ENCODE data around the gene XXYLT1. TPM values are rescaled to one million over a fixed set of nuclear protein-coding genes. Genes with fewer than 3 reads are reported as not detected.

XXYLT1 gene
- polyA plus RNA-seq, 2 of the 4 experiments (the other 2 are of a cell fraction) = 11.9 to 12.0 TPM

- ChIA-PET CTCF (interaction anchor here (0.6 to 8.3 kb wide), 2 partner anchors 52 to 246 kb away, joined by 5 to 186 read pairs; no protein-coding TSS in a partner anchor), POLR2A (interaction anchor here (1.5 kb wide), 1 partner anchor 269 kb away, joined by 4 read pairs; the partner anchor contains the start of gene PPP1R2)
- Histone ChIP-seq H3K4me3 (no peak overlapping the region), H3K4me2 (no peak overlapping the region), H3K4me1 (peaks cover 9% of the 10 kb centered on the region), H3K9me3 (no peaks in the 10 kb centered on the region), H3K27ac (no peak overlapping the region)
- ATAC-seq (no peak), FAIRE-seq (no peak), DNase-seq (ENCODE audit: low read depth in 1 of 2, low spot score in 1 of 2) (no peak)
- WGBS (ENCODE audit: missing lambda C conversion rate) = 38% methylated on average over 1 of the region's 1 CpG
- TF ChIP-seq CBX8 (IDR thresholded peaks at IDR 0.05) = no peak
- TF ChIP-seq HOXB13 (CRISPR knock-in tag; IDR thresholded peaks at IDR 0.05; ENCODE audit: low read depth) = no peak
- TF ChIP-seq RCOR1 (IDR thresholded peaks at IDR 0.05; ENCODE audit: low read depth, low read length) = no peak
- TF ChIP-seq RARB (CRISPR knock-in tag; IDR thresholded peaks at IDR 0.05) = no peak
- TF ChIP-seq KDM5A (IDR thresholded peaks at IDR 0.05) = no peak
- TF ChIP-seq USF2 (IDR thresholded peaks at IDR 0.05) = no peak
- no peak for TF ChIP-seq TP53 (CRISPR knock-in tag; IDR thresholded peaks at IDR 0.05)
- no peak for TF ChIP-seq NR3C1 (IDR thresholded peaks at IDR 0.05)
- TF ChIP-seq POLR2AphosphoS2 (conservative IDR thresholded peaks at IDR 0.05; ENCODE audit: low read length) = no peak
- TF ChIP-seq ZFP36 (IDR thresholded peaks at IDR 0.05; ENCODE audit: borderline replicate concordance, partially characterized antibody) = no peak
- no peak for TF ChIP-seq JUNB (IDR thresholded peaks at IDR 0.05)
- no peak for TF ChIP-seq ZSCAN20 (CRISPR knock-in tag; IDR thresholded peaks at IDR 0.05)
- TF ChIP-seq CTCF (IDR thresholded peaks at IDR 0.05) = no peak
Measured at GRCh38 chr3:195274259-195274966, 3.5 kb upstream of the XXYLT1 start.

- peak overlapping the region; percentile 87 to 99 for H3K27ac ChIP-seq
- ChIA-PET POLR2A (interaction anchor here (1.6 to 2.5 kb wide), 5 partner anchors 11 to 600 kb away, joined by 3 to 18 read pairs (median 13); partner anchors contain the start of genes ACAP2, LSG1 and PPP1R2), CTCF (interaction anchor here (0.6 to 8.3 kb wide), 54 partner anchors 9 to 927 kb away, joined by 3 to 186 read pairs (median 4); partner anchors contain the start of genes LSG1 and PPP1R2)
- WGBS (ENCODE audit: missing lambda C conversion rate) = 2% methylated on average over 13 of the region's 30 CpGs
- H3K4me1 ChIP-seq = peaks cover 12% of the 10 kb centered on the region
- peak overlapping the region; percentile 95 for H3K4me2 ChIP-seq
- no peak for FAIRE-seq
- DNase-seq (ENCODE audit: low read depth in 1 of 2, low spot score in 1 of 2) = peak; percentile 65 to 82
- no peaks in the 10 kb centered on the region for H3K9me3 ChIP-seq
- peak; percentile 81 to 89 for ATAC-seq
- H3K4me3 ChIP-seq = peak overlapping the region; percentile 69
- TF ChIP-seq ATOH8 (CRISPR knock-in tag; IDR thresholded peaks at IDR 0.05; ENCODE audit: low read depth) = no peak
- TF ChIP-seq KDM5A (IDR thresholded peaks at IDR 0.05) = peak; percentile 25; the same call in 1 of the 2 replicates
- TF ChIP-seq HOXB5 (CRISPR knock-in tag; IDR thresholded peaks at IDR 0.05) = no peak
- peak; percentile 96 for TF ChIP-seq SMC3 (IDR thresholded peaks at IDR 0.05)
- TF ChIP-seq CHD4 (IDR thresholded peaks at IDR 0.05; ENCODE audit: borderline replicate concordance) = no peak
- TF ChIP-seq HMGXB4 (CRISPR knock-in tag; IDR thresholded peaks at IDR 0.05; ENCODE audit: borderline replicate concordance) = no peak
- TF ChIP-seq ZFP36 (IDR thresholded peaks at IDR 0.05; ENCODE audit: borderline replicate concordance, partially characterized antibody) = no peak
- TF ChIP-seq HDAC2 (IDR thresholded peaks at IDR 0.05) = no peak
- no peak for TF ChIP-seq RCOR1 (IDR thresholded peaks at IDR 0.05; ENCODE audit: low read depth, low read length)
- no peak for TF ChIP-seq SREBF2 (IDR thresholded peaks at IDR 0.05)
- no peak for TF ChIP-seq CBX8 (IDR thresholded peaks at IDR 0.05)
- TF ChIP-seq HOXB13 (CRISPR knock-in tag; IDR thresholded peaks at IDR 0.05; ENCODE audit: low read depth) = no peak
- TF ChIP-seq USF2 (IDR thresholded peaks at IDR 0.05) = peak; percentile 70
- TF ChIP-seq FOXS1 (CRISPR knock-in tag; IDR thresholded peaks at IDR 0.05) = no peak
- TF ChIP-seq MYC (IDR thresholded peaks at IDR 0.05; ENCODE audit: borderline replicate concordance, low read length) = no peak
- no peak for TF ChIP-seq REST (IDR thresholded peaks at IDR 0.05)
Measured at GRCh38 chr3:195271410-195272243, 668 bp upstream of the XXYLT1 start.

Measured in A549 (cell line).